ENCODE measurements around the gene PRR22.
"Not testable (repeated sequence)": the region's sequence is repeated elsewhere in the genome, so short reads cannot be mapped to it uniquely, and the experiment has no call there.

The PRR22 gene

DNA sequence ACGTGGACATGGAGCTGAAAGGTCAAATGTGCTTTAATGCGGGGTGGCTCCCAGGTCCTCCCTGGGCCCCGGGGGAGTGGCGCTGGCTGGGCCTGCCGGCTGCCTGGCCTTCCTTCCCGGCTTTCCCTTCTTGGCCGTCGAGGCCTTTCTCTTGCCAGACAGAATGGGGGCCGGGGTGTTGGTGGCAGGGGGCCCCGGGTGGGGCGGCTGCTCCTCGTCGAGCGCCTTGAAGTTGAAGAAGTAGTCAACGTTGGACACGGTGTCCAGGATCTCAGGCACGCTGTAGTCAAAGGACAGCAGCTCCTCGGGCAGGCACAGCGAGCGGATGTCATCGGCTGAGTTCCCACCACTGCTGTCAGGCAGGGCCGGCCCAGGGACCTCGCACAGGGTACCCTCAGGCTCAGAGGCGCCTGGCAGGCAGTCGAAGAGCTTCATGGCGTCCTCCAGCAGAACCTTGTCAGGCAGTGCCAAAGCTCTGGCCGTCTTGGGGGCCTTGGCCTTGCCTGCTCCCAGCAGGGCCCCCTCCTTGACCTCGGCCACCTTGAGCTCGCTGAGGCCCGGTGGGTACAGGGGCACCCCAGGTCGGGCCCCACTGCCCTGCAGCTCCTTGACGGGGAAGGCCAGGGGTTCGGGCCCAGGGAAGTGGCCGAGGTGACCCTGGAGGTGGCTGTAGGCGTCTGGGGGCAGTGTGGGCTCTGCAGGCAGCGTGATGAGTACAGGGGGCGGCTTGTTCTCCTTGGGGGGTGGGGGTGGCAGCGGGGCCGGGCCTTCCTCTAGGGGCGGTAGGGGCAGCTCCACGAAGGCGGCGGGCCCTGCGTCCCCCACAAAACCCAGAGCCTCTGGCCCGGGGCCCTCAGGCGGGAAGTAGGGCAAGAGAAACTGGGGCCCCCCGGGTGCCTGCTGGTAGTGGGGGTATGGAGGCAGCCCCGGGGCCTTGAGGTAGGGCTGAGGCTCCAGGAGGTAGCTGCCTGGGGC lies 1.3 kb downstream of the PRR22 start:
- no peak overlapping the region for H3K27ac ChIP-seq (ENCODE audit: low read depth, low read length)
- no peaks in the 10 kb centered on the region for H3K4me1 ChIP-seq (ENCODE audit: control insufficient read depth, low read length)
- H3K27me3 ChIP-seq (ENCODE audit: control insufficient read depth, low read length) = no peaks in the 10 kb centered on the region
- H3K9me3 ChIP-seq (ENCODE audit: control insufficient read depth, insufficient read depth, low read length) = no peaks in the 10 kb centered on the region
- no peak overlapping the region for H3K4me3 ChIP-seq (ENCODE audit: low read length)
- H3K9me2 ChIP-seq (replicated peaks; ENCODE audit: control insufficient read depth, low read length) = no peaks in the 10 kb centered on the region
- H3K36me3 ChIP-seq (ENCODE audit: control insufficient read depth, low read length) = peaks cover 37% of the 10 kb centered on the region
- H3K4me2 ChIP-seq (ENCODE audit: low read length) = no peak overlapping the region
- H4K20me1 ChIP-seq (ENCODE audit: control insufficient read depth, insufficient read depth, low read depth, low read length) = no peaks in the 10 kb centered on the region; the same call in 1 of the 2 replicates
- no peak for TF ChIP-seq EZH2phosphoT487 (IDR thresholded peaks at IDR 0.05; ENCODE audit: borderline replicate concordance, low read length)
- TF ChIP-seq, protein P1, sequence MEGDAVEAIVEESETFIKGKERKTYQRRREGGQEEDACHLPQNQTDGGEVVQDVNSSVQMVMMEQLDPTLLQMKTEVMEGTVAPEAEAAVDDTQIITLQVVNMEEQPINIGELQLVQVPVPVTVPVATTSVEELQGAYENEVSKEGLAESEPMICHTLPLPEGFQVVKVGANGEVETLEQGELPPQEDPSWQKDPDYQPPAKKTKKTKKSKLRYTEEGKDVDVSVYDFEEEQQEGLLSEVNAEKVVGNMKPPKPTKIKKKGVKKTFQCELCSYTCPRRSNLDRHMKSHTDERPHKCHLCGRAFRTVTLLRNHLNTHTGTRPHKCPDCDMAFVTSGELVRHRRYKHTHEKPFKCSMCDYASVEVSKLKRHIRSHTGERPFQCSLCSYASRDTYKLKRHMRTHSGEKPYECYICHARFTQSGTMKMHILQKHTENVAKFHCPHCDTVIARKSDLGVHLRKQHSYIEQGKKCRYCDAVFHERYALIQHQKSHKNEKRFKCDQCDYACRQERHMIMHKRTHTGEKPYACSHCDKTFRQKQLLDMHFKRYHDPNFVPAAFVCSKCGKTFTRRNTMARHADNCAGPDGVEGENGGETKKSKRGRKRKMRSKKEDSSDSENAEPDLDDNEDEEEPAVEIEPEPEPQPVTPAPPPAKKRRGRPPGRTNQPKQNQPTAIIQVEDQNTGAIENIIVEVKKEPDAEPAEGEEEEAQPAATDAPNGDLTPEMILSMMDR (IDR thresholded peaks at IDR 0.05; ENCODE audit: low read depth, low read length, poor library complexity, severe bottlenecking) = no peak
- 0 out of 2 replicates have a peak, but pooled peaks cover under 1% of the 10 kb centered on the region for H3K79me2 ChIP-seq (ENCODE audit: control insufficient read depth, low read length)
- H3F3A ChIP-seq (ENCODE audit: control insufficient read depth, insufficient read depth) = no peaks in the 10 kb centered on the region

DNA sequence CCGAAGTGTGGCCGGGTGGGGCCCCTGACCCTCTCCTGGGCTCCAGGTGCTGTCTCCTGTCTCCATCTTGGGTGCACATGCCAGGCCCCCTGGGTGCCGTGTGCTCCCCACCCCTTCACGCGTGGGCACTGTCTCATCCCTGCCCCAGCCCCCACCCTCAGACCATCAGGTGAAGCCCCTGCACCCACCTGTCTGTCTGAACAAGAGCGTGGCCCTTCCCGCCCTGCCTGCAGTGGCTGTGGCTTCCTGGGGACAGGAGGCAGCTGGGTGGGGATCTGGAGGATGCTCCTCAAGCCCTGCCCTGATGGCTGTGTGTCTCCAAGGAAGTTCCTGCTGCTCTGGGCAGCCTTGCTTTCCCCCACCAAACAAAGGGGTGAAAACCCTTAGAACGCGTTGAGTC lies 2.2 kb downstream of the PRR22 start:
- Histone ChIP-seq H3K79me2 (ENCODE audit: control insufficient read depth, low read length) (no peaks in the 10 kb centered on the region), H3K36me3 (ENCODE audit: control insufficient read depth, low read length) (peaks cover 28% of the 10 kb centered on the region), H4K20me1 (ENCODE audit: control insufficient read depth, insufficient read depth, low read depth, low read length) (no peaks in the 10 kb centered on the region; the same call in 1 of the 2 replicates), H3F3A (ENCODE audit: control insufficient read depth, insufficient read depth) (no peaks in the 10 kb centered on the region), H3K27ac (ENCODE audit: low read depth, low read length) (no peak overlapping the region), H3K9me2 (replicated peaks; ENCODE audit: control insufficient read depth, low read length) (no peaks in the 10 kb centered on the region), H3K4me3 (ENCODE audit: low read length) (no peak overlapping the region), H3K4me1 (ENCODE audit: control insufficient read depth, low read length) (no peaks in the 10 kb centered on the region), H3K9me3 (ENCODE audit: control insufficient read depth, insufficient read depth, low read length) (no peaks in the 10 kb centered on the region), H3K27me3 (ENCODE audit: control insufficient read depth, low read length) (no peaks in the 10 kb centered on the region), H3K4me2 (ENCODE audit: low read length) (no peak overlapping the region)
- no peak for TF ChIP-seq EZH2phosphoT487 (IDR thresholded peaks at IDR 0.05; ENCODE audit: borderline replicate concordance, low read length)
- TF ChIP-seq, protein P1 (IDR thresholded peaks at IDR 0.05; ENCODE audit: low read depth, low read length, poor library complexity, severe bottlenecking) = no peak

- not testable (repeated sequence) for H3K4me2 ChIP-seq (ENCODE audit: low read length); H3K9me3 ChIP-seq (ENCODE audit: control insufficient read depth, insufficient read depth, low read length); H3K4me3 ChIP-seq (ENCODE audit: low read length); H4K20me1 ChIP-seq (ENCODE audit: control insufficient read depth, insufficient read depth, low read depth, low read length); H3F3A ChIP-seq (ENCODE audit: control insufficient read depth, insufficient read depth); H3K27ac ChIP-seq (ENCODE audit: low read depth, low read length); H3K27me3 ChIP-seq (ENCODE audit: control insufficient read depth, low read length); H3K79me2 ChIP-seq (ENCODE audit: control insufficient read depth, low read length); H3K4me1 ChIP-seq (ENCODE audit: control insufficient read depth, low read length); H3K9me2 ChIP-seq (replicated peaks; ENCODE audit: control insufficient read depth, low read length)
- H3K36me3 ChIP-seq (ENCODE audit: control insufficient read depth, low read length) = peaks cover 14% of the 10 kb centered on the region
Observed at GRCh38 chr19:5780916-5781315, 3.6 kb downstream of the PRR22 start.

DNA sequence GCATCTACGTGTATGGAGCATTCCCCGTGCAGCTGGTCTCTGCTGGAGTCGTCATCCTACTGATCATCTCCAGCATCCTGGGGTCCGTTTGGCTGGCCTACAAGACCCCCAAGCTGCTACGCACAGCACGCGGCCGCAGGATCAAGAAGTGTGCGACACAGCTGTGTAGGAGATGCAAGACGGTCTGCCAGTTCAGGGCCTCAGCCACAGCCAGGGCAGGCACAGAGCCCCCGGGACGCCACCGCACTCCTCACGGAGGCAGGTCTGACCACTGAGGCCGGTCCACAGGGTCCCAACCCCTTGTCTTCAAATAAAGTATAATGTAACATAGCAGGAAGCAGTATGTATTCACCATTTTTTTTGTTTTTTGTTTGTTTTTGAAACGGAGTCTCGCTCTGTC lies 6.1 kb downstream of the PRR22 start:
- no peak overlapping the region for H3K27ac ChIP-seq (ENCODE audit: low read depth, low read length)
- no peak overlapping the region for H3K4me3 ChIP-seq (ENCODE audit: low read length)
- H3K4me1 ChIP-seq (ENCODE audit: control insufficient read depth, low read length) = peaks cover 4% of the 10 kb centered on the region; the same call in 1 of the 2 replicates
- no peaks in the 10 kb centered on the region for H3F3A ChIP-seq (ENCODE audit: control insufficient read depth, insufficient read depth)
- H3K9me3 ChIP-seq (ENCODE audit: control insufficient read depth, insufficient read depth, low read length) = no peaks in the 10 kb centered on the region
- no peaks in the 10 kb centered on the region for H3K9me2 ChIP-seq (replicated peaks; ENCODE audit: control insufficient read depth, low read length)
- H3K36me3 ChIP-seq (ENCODE audit: control insufficient read depth, low read length) = peaks cover 3% of the 10 kb centered on the region; the same call in 1 of the 2 replicates
- TF ChIP-seq, protein P1 (IDR thresholded peaks at IDR 0.05; ENCODE audit: low read depth, low read length, poor library complexity, severe bottlenecking) = no peak
- no peak for TF ChIP-seq EZH2phosphoT487 (IDR thresholded peaks at IDR 0.05; ENCODE audit: borderline replicate concordance, low read length)
- H3K27me3 ChIP-seq (ENCODE audit: control insufficient read depth, low read length) = no peaks in the 10 kb centered on the region
- H3K4me2 ChIP-seq (ENCODE audit: low read length) = no peak overlapping the region
- no peaks in the 10 kb centered on the region for H3K79me2 ChIP-seq (ENCODE audit: control insufficient read depth, low read length)
- no peaks in the 10 kb centered on the region; the same call in 1 of the 2 replicates for H4K20me1 ChIP-seq (ENCODE audit: control insufficient read depth, insufficient read depth, low read depth, low read length)
